ENCODE data around the gene AKT1S1.

AKT1S1 gene

GRCh38 chr19:49877020-49877878 is at the start of gene AKT1S1, which contains the start of gene TBC1D17:
TSS of gene AKT1S1 (minus strand) at chr19:49877355. CDS start at chr19:49873295, 4,060 bp downstream.
TSS of gene TBC1D17 (plus strand) at chr19:49877702. CDS start at chr19:49877724, 22 bp downstream.
- no peak for TF ChIP-seq CTCF (conservative IDR thresholded peaks at IDR 0.05)

GRCh38 chr19:49926515-49926914 is 49.4 kb upstream of the AKT1S1 start:
- peak overlapping the region; percentile 99; the same call in 1 of the 2 replicates for H3K27ac ChIP-seq
- TF ChIP-seq CTCF (conservative IDR thresholded peaks at IDR 0.05): no peak

More at GRCh38 chr19:49877020-49877878, at the start of gene AKT1S1, which contains the start of gene TBC1D17:
- H3K27ac ChIP-seq: peak within 1 kb of the TSS; percentile 100

GRCh38 chr19:49925486-49925885 is 48.3 kb upstream of the AKT1S1 start:
- TF ChIP-seq CTCF (conservative IDR thresholded peaks at IDR 0.05): no peak
- 0 out of 2 replicates have a peak overlapping the region, but pooled peaks have one; percentile 20 for H3K27ac ChIP-seq

DNA sequence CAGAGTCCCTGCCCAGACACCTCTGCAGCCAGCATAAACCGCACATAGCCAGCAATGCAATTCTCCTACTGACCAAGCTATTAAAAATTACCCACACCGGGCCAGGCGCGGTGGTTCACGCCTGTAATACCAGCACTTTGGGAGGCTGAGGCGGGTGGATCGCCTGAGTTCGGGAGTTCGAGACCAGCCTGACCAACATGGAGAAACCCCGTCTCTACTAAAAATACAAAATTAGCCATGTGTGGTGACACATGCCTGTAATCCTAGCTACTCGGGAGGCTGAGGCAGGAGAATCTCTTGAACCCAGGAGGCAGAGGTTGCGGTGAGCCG is 47.7 kb upstream of the AKT1S1 start:
- H3K27ac ChIP-seq: 0 out of 2 replicates have a peak overlapping the region, but pooled peaks have one; percentile 20

DNA sequence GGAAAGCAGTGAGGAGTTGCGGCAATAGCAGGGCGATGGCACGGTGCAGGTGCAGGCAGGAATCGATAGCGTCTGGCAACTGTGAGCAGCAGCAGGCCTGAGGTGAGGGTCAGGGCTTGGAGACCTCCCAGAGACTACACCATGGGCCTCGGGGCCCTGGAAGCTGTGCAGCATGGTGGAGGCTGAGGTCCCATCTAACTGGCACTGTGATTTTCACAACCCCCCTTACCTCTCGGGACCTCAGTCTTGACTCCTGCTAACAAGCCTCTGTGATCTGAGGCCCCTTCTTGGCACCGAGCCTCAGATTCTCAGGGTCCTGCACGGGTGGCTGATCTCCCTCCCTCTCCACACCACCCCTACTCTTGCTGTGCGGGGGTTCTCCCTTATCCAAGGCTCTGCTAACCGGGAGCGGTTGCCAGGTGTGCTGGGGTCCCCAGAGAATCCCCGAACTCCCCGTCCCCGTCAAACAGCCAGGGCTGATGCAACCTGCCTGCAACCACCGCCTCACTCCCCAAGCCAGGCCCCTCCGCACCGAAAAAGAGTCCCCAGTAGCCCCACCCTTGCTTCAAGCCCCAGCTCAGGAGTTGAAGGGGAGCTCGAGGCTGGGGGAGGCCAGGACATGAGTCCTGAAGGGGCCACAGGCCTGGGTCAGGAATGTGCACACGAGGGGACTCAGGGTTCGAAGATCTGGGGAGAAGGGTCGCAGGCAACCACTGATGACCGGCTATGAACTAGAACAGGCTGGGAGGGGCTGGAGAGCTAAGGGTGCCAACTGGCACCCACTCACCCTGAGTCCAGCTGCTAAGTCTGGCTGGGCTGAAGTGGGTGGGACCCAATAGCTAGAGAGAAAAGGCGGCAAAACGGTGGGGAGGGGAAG is 47.1 kb upstream of the AKT1S1 start:
- peak overlapping the region; percentile 20; the same call in 1 of the 2 replicates for H3K27ac ChIP-seq
- TF ChIP-seq CTCF (conservative IDR thresholded peaks at IDR 0.05): no peak

DNA sequence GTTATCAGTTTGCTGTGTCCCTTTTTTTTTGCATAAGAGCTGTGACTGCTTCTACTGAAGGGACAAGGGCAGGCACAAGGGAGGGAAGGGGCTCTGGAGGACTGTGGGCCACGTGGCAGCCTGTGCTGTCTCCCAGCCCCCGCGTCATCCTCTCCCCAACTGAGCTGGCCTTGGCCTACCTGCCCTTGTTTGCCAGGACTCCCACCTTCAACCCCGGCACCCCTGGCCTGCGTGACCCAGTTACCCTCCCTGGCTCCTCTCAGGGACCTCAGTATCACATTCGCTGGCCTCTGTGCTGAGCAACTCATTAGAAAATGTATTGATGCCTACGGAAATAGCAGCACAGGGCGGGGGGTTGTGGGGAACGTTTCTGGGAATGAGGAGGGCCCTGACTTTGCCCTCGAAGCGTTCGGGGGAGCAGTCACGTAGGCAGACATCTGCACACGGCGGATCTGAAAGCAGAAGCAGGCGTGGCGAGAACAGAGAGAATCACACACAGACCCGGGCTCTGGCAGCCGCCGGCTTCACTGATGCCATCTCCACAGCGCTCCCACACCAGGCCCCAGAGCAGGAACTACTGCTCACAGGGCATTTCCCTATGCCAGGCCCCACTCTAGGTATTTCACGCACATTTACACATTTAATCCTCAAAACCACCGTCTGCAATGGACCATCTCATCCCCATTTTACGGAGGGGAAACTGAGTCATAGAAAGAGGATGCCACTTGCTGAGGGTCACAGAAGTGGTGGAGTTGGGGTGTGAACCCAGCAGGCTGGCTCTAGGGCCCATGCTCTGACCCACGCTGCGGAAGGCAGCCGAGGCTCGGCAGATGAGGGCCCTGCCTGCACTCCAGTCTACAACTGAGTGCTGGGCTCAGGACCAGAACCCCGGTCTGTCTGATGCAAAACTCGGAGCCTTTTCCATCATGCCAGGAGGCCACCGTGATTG is 46.2 kb upstream of the AKT1S1 start:
- no peak for TF ChIP-seq CTCF (conservative IDR thresholded peaks at IDR 0.05)

More for the DNA sequence above, 46.2 kb upstream of the AKT1S1 start:
- H3K27ac ChIP-seq: peak overlapping the region; percentile 20; the same call in 1 of the 2 replicates

Data from VCaP (cell line).